Gastroesophageal sphincter (tissue), 3 donors: ENCODE measurements around the gene CARNS1.

ENCODE experiments used
- CTCF ChIP-seq, 4 experiments: fragments of 200-600 bp in 2 of 4; fragments of 450-650 bp in 2 of 4; sonication (generic) in 1 of 4; IDR thresholded peaks; one replicate each; pipeline ENCODE4 v1.5.1; 2017 to 2019; ENCODE audit warnings: antibody characterized with exemption in 4 of 4, mild to moderate bottlenecking in 2 of 4, moderate library complexity in 2 of 4
- POLR2A ChIP-seq, 2 donors: fragments of 450-650 bp; IDR thresholded peaks; one replicate each; pipeline ENCODE4 v1.6.1; 2017; ENCODE audit warnings: antibody characterized with exemption in 2 of 2, mild to moderate bottlenecking in 2 of 2, moderate library complexity in 1 of 2

GRCh38 chr11:67366546-67366945, 48.9 kb upstream of the CARNS1 start:
- TF ChIP-seq CTCF (IDR thresholded peaks at IDR 0.05), result no peak
- no peak for TF ChIP-seq POLR2A (IDR thresholded peaks at IDR 0.05)
